ENCODE data around the gene POM121L2.

Gene POM121L2

GRCh38 chr6:27280540-27281000 lies 31.5 kb downstream of the POM121L2 start:
- TF ChIP-seq CTCF (IDR thresholded peaks at IDR 0.05; ENCODE audit: low read depth, low read length), result no peak
- no peak for DNase-seq (ENCODE audit: low read depth, low spot score)
- H3K4me3 ChIP-seq (ENCODE audit: low read depth, low read length), result peak overlapping the region; percentile 45
- in situ Hi-C loops (cut with HindIII; ENCODE audit: low sequenced_read_pairs), result no loop called here

GRCh38 chr6:27280064-27280539 lies 32.0 kb downstream of the POM121L2 start:
- in situ Hi-C loops (cut with HindIII; ENCODE audit: low sequenced_read_pairs), result no loop called here
- peak overlapping the region; percentile 45 for H3K4me3 ChIP-seq (ENCODE audit: low read depth, low read length)
- TF ChIP-seq CTCF (IDR thresholded peaks at IDR 0.05; ENCODE audit: low read depth, low read length), result no peak
- peak; percentile 56 for DNase-seq (ENCODE audit: low read depth, low spot score)

GRCh38 chr6:27279513-27280063 lies 32.5 kb downstream of the POM121L2 start:
- H3K4me3 ChIP-seq (ENCODE audit: low read depth, low read length), result peak overlapping the region; percentile 45
- no peak for TF ChIP-seq CTCF (IDR thresholded peaks at IDR 0.05; ENCODE audit: low read depth, low read length)

GRCh38 chr6:27275025-27275956 lies 36.8 kb downstream of the POM121L2 start:
- TF ChIP-seq CTCF (IDR thresholded peaks at IDR 0.05; ENCODE audit: low read depth, low read length), result no peak
- no peak for DNase-seq (ENCODE audit: low read depth, low spot score)
- in situ Hi-C loops (cut with HindIII; ENCODE audit: low sequenced_read_pairs), result no loop called here
- H3K4me3 ChIP-seq (ENCODE audit: low read depth, low read length), result no peak overlapping the region

More at GRCh38 chr6:27279513-27280063, 32.5 kb downstream of the POM121L2 start:
- in situ Hi-C loops (cut with HindIII; ENCODE audit: low sequenced_read_pairs), result no loop called here
- DNase-seq (ENCODE audit: low read depth, low spot score), result no peak

- no peak for TF ChIP-seq CTCF (IDR thresholded peaks at IDR 0.05; ENCODE audit: low read depth, low read length)
- in situ Hi-C loops (cut with HindIII; ENCODE audit: low sequenced_read_pairs), result no loop called here
- H3K4me3 ChIP-seq (ENCODE audit: low read depth, low read length), result no peak overlapping the region
- no peak for DNase-seq (ENCODE audit: low read depth, low spot score)
These were observed 38.3 kb downstream of the POM121L2 start for GRCh38 chr6:27273783-27274182.

- in situ Hi-C loops (cut with HindIII; ENCODE audit: low sequenced_read_pairs), result no loop called here
- no peak for TF ChIP-seq CTCF (IDR thresholded peaks at IDR 0.05; ENCODE audit: low read depth, low read length)
- H3K4me3 ChIP-seq (ENCODE audit: low read depth, low read length), result no peak overlapping the region
- no peak for DNase-seq (ENCODE audit: low read depth, low spot score)
These were observed 43.3 kb downstream of the POM121L2 start for GRCh38 chr6:27268803-27269202.

Measured in astrocyte of the spinal cord (primary cell).